ENCODE data around the gene CRHR1.

CRHR1 gene

GRCh38 chr17:45824475-45824874, 40.4 kb downstream of the CRHR1 start:
- H3K4me3 ChIP-seq (ENCODE audit: low read depth, low read length), result no peak overlapping the region
- DNase-seq (ENCODE audit: low read depth), result no peak
- no peak for TF ChIP-seq CTCF (IDR thresholded peaks at IDR 0.05; ENCODE audit: control insufficient read depth, extremely low read depth, insufficient read depth)

- H3K4me3 ChIP-seq (ENCODE audit: low read depth, low read length), result no peak overlapping the region
- TF ChIP-seq CTCF (IDR thresholded peaks at IDR 0.05; ENCODE audit: control insufficient read depth, extremely low read depth, insufficient read depth), result no peak
- no peak for DNase-seq (ENCODE audit: low read depth)
Observed at GRCh38 chr17:45824901-45825492, 40.9 kb downstream of the CRHR1 start.

- H3K4me3 ChIP-seq (ENCODE audit: low read depth, low read length), result no peak overlapping the region
- DNase-seq (ENCODE audit: low read depth), result no peak
- no peak for TF ChIP-seq CTCF (IDR thresholded peaks at IDR 0.05; ENCODE audit: control insufficient read depth, extremely low read depth, insufficient read depth)
Observed at GRCh38 chr17:45825792-45826191, 41.7 kb downstream of the CRHR1 start.

- DNase-seq (ENCODE audit: low read depth), result no peak
- TF ChIP-seq CTCF (IDR thresholded peaks at IDR 0.05; ENCODE audit: control insufficient read depth, extremely low read depth, insufficient read depth), result no peak
- no peak overlapping the region for H3K4me3 ChIP-seq (ENCODE audit: low read depth, low read length)
Observed at GRCh38 chr17:45826919-45827588, 42.9 kb downstream of the CRHR1 start.

- TF ChIP-seq CTCF (IDR thresholded peaks at IDR 0.05; ENCODE audit: control insufficient read depth, extremely low read depth, insufficient read depth), result no peak
- H3K4me3 ChIP-seq (ENCODE audit: low read depth, low read length), result no peak overlapping the region
Observed at GRCh38 chr17:45828171-45828570, 44.1 kb downstream of the CRHR1 start.

GRCh38 chr17:45828582-45829133, 44.5 kb downstream of the CRHR1 start:
- DNase-seq (ENCODE audit: low read depth), result no peak
- H3K4me3 ChIP-seq (ENCODE audit: low read depth, low read length), result no peak overlapping the region
- TF ChIP-seq CTCF (IDR thresholded peaks at IDR 0.05; ENCODE audit: control insufficient read depth, extremely low read depth, insufficient read depth), result no peak

More at GRCh38 chr17:45828171-45828570, 44.1 kb downstream of the CRHR1 start:
- DNase-seq (ENCODE audit: low read depth), result no peak
